GM10266 (cell line): Measurements from ENCODE around the gene COQ3.
"Not testable (repeated sequence)": the region's sequence is repeated elsewhere in the genome, so short reads cannot be mapped to it uniquely, and the experiment has no call there.

Experiments
- DNase-seq: peaks from one replicate; pipeline ENCODE4 v3.0.0; 2012; ENCODE audit errors: extremely low spot score
- TF ChIP-seq, protein P1 (sequence below): IDR thresholded peaks from 2 replicates; pipeline ENCODE4 v1.5.1; 2012; ENCODE audit warnings: mild to moderate bottlenecking, low read depth; ENCODE audit not compliant: control insufficient read depth, insufficient read depth; ENCODE audit errors: missing control alignments

COQ3 gene

GRCh38 chr6:99347804-99348203 lies 46.2 kb downstream of the COQ3 start:
- no peak for DNase-seq
- TF ChIP-seq, protein P1, sequence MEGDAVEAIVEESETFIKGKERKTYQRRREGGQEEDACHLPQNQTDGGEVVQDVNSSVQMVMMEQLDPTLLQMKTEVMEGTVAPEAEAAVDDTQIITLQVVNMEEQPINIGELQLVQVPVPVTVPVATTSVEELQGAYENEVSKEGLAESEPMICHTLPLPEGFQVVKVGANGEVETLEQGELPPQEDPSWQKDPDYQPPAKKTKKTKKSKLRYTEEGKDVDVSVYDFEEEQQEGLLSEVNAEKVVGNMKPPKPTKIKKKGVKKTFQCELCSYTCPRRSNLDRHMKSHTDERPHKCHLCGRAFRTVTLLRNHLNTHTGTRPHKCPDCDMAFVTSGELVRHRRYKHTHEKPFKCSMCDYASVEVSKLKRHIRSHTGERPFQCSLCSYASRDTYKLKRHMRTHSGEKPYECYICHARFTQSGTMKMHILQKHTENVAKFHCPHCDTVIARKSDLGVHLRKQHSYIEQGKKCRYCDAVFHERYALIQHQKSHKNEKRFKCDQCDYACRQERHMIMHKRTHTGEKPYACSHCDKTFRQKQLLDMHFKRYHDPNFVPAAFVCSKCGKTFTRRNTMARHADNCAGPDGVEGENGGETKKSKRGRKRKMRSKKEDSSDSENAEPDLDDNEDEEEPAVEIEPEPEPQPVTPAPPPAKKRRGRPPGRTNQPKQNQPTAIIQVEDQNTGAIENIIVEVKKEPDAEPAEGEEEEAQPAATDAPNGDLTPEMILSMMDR = no peak

GRCh38 chr6:99346595-99346994 lies 47.4 kb downstream of the COQ3 start:
- TF ChIP-seq, protein P1 = no peak
- no peak for DNase-seq

DNA sequence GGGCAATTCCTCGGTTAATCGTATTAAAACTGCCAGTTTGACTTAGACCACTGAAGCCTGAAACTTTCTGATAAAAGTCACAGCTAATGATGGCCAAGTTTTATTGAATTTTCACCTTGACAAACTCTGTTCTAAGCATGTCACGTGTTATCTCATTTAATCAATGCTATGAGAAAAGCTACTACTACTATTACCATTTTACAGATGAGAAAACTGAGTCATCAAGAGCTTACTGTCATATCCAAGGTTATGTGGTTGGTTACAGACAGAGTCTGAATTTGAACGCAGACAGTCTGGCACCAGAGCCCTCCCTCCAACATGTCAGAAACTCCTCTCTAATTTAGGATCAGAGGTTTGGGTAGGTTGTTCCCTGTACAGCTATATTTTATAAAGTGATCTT lies 48.8 kb downstream of the COQ3 start:
- TF ChIP-seq, protein P1 = no peak

GRCh38 chr6:99344289-99344688 lies 49.7 kb downstream of the COQ3 start:
- TF ChIP-seq, protein P1 = no peak
- DNase-seq = no peak

More for the DNA sequence above, 48.8 kb downstream of the COQ3 start:
- no peak for DNase-seq

GRCh38 chr6:99341862-99342455 lies 52.0 kb downstream of the COQ3 start:
- DNase-seq = no peak
- TF ChIP-seq, protein P1 = no peak

DNA sequence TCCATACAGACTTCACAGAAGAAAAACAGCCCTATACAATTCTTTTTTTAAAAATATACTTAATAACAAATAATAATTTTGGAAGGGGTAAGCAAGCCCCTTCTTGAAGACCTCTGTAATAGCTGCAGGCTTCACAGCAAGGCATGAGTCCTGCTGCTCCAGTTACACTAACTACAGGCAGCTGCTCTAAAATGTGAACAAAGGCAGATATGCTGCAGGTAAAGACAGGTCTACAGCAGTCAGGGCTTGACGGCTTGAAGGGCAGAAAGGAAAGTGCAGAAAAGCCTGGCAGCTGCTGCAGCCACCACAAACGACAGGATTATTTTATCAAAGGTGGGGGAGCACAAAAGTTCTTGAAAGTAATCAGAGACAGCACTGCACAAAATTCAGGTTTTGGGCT lies 55.8 kb downstream of the COQ3 start:
- DNase-seq = no peak
- TF ChIP-seq, protein P1 = no peak

GRCh38 chr6:99335298-99335697 lies 58.7 kb downstream of the COQ3 start:
- not testable (repeated sequence) for DNase-seq
